Neuron (in vitro differentiated cells): Measurements from ENCODE around the gene GOLGA6L26.
A peak's percentile ranks its signal among the peaks of the same experiment; 100 is the strongest.
"Not testable (repeated sequence)": the region's sequence is repeated elsewhere in the genome, so short reads cannot be mapped to it uniquely, and the experiment has no call there.

Experiments used
- H2AFZ ChIP-seq: one replicate; pipeline ENCODE4 v1.6.1; 2013; ENCODE audit warnings: low read depth, mild to moderate bottlenecking, inconsistent platforms, low read length, moderate library complexity
- H3K27me3 ChIP-seq: one replicate; pipeline ENCODE4 v1.6.1; 2013; ENCODE audit warnings: low read length; ENCODE audit not compliant: insufficient read depth
- H3K36me3 ChIP-seq: one replicate; pipeline ENCODE4 v1.6.1; 2013; ENCODE audit warnings: low read length; ENCODE audit not compliant: insufficient read depth
- H3K4me1 ChIP-seq: one replicate; pipeline ENCODE4 v1.6.1; 2013; ENCODE audit warnings: low read length; ENCODE audit not compliant: insufficient read depth
- H3K4me3 ChIP-seq: 2 replicates; pipeline ENCODE4 v1.5.1; 2013; ENCODE audit warnings: mild to moderate bottlenecking, low read length, moderate library complexity
- H3K9me3 ChIP-seq: one replicate; pipeline ENCODE4 v1.6.1; 2013; ENCODE audit warnings: low read length

Gene GOLGA6L26

GRCh38 chr15:23305921-23306320 is 28.1 kb downstream of the GOLGA6L26 start:
- not testable (repeated sequence) for H3K4me3 ChIP-seq, H3K4me1 ChIP-seq, H2AFZ ChIP-seq, H3K9me3 ChIP-seq, H3K27me3 ChIP-seq
- H3K36me3 ChIP-seq: peaks cover 14% of the 10 kb centered on the region

- not testable (repeated sequence) for H3K36me3 ChIP-seq
- peak overlapping the region; percentile 54 for H3K4me3 ChIP-seq
These were observed 29.2 kb downstream of the GOLGA6L26 start for GRCh38 chr15:23304805-23305204.

GRCh38 chr15:23304267-23304666 is 29.7 kb downstream of the GOLGA6L26 start:
- H3K4me1 ChIP-seq, H2AFZ ChIP-seq, H3K9me3 ChIP-seq, H3K36me3 ChIP-seq, H3K27me3 ChIP-seq: not testable (repeated sequence)
- peak overlapping the region; percentile 54 for H3K4me3 ChIP-seq

More at GRCh38 chr15:23304805-23305204, 29.2 kb downstream of the GOLGA6L26 start:
- not testable (repeated sequence) for H3K4me1 ChIP-seq, H3K9me3 ChIP-seq, H2AFZ ChIP-seq, H3K27me3 ChIP-seq

- not testable (repeated sequence) for H3K4me1 ChIP-seq, H2AFZ ChIP-seq, H3K36me3 ChIP-seq, H3K9me3 ChIP-seq, H3K27me3 ChIP-seq
- peak overlapping the region; percentile 54 for H3K4me3 ChIP-seq
These were observed 30.3 kb downstream of the GOLGA6L26 start for GRCh38 chr15:23303654-23304053.

- not testable (repeated sequence) for H3K4me1 ChIP-seq, H3K9me3 ChIP-seq, H2AFZ ChIP-seq, H3K4me3 ChIP-seq, H3K27me3 ChIP-seq, H3K36me3 ChIP-seq
These were observed 30.8 kb downstream of the GOLGA6L26 start for GRCh38 chr15:23303246-23303645.
